CD1c-positive myeloid dendritic cell (primary cell): ENCODE data around the gene RNF157.
A peak's percentile ranks its signal among the peaks of the same experiment; 100 is the strongest.
"Not testable (repeated sequence)": the region's sequence is repeated elsewhere in the genome, so short reads cannot be mapped to it uniquely, and the experiment has no call there.

Source experiments
- DNase-seq: peaks from one replicate; pipeline ENCODE4 v3.0.0-alpha.2; 2016; ENCODE audit errors: extremely low spot score

RNF157 gene

GRCh38 chr17:76189741-76190140, 50.6 kb downstream of the RNF157 start:
- no peak for DNase-seq

GRCh38 chr17:76189247-76189646, 51.0 kb downstream of the RNF157 start:
- no peak for DNase-seq

GRCh38 chr17:76188213-76189016, 51.9 kb downstream of the RNF157 start:
- no peak for DNase-seq

- DNase-seq = not testable (repeated sequence)
Measured at GRCh38 chr17:76186774-76187173, 53.5 kb downstream of the RNF157 start.

- DNase-seq = no peak
Measured at GRCh38 chr17:76184290-76184689, 56.0 kb downstream of the RNF157 start.

GRCh38 chr17:76182016-76182764, 58.1 kb downstream of the RNF157 start:
- DNase-seq = peak; percentile 95

- peak; percentile 11 for DNase-seq
Measured at GRCh38 chr17:76179496-76180467, 60.5 kb downstream of the RNF157 start.

GRCh38 chr17:76178124-76178523, 62.2 kb downstream of the RNF157 start:
- no peak for DNase-seq

GRCh38 chr17:76176701-76177574, 63.4 kb downstream of the RNF157 start:
- DNase-seq = no peak

- no peak for DNase-seq
Measured at GRCh38 chr17:76174037-76174436, 66.3 kb downstream of the RNF157 start.

GRCh38 chr17:76173474-76173873, 66.8 kb downstream of the RNF157 start:
- no peak for DNase-seq

- no peak for DNase-seq
Measured at GRCh38 chr17:76171706-76172105, 68.6 kb downstream of the RNF157 start.

GRCh38 chr17:76170114-76170513, 70.2 kb downstream of the RNF157 start:
- no peak for DNase-seq

- no peak for DNase-seq
Measured at GRCh38 chr17:76166906-76167305, 73.4 kb downstream of the RNF157 start.

GRCh38 chr17:76166168-76166567, 74.1 kb downstream of the RNF157 start:
- DNase-seq = no peak

- DNase-seq = no peak
Measured at GRCh38 chr17:76164331-76164730, 76.0 kb downstream of the RNF157 start.

GRCh38 chr17:76163919-76164318, 76.4 kb downstream of the RNF157 start:
- DNase-seq = no peak

- no peak for DNase-seq
Measured at GRCh38 chr17:76161619-76162266, 78.5 kb downstream of the RNF157 start.

- DNase-seq = no peak
Measured at GRCh38 chr17:76160896-76161528, 79.3 kb downstream of the RNF157 start.

- no peak for DNase-seq
Measured at GRCh38 chr17:76159157-76159556, 81.1 kb downstream of the RNF157 start.
